Dendritic cell treated with granulocyte-macrophage colony-stimulating factor and Interleukin-4, amounts not matched to agents 40 ng/mL and 50 ng/mL, for 4 days (primary cell): ENCODE data around the gene EPHA3.

Experiments used
- H3K27ac Mint-ChIP-seq: one replicate; pipeline ENCODE4 v1.8.0; 2022; ENCODE audit warnings: mild to moderate bottlenecking, mixed read lengths
- H3K27me3 Mint-ChIP-seq: one replicate; pipeline ENCODE4 v1.8.0; 2022; ENCODE audit warnings: mild to moderate bottlenecking, mixed read lengths
- H3K36me3 Mint-ChIP-seq: one replicate; pipeline ENCODE4 v1.8.0; 2022; ENCODE audit warnings: low read depth, mixed read lengths
- H3K4me1 Mint-ChIP-seq: one replicate; pipeline ENCODE4 v1.8.0; 2022; ENCODE audit warnings: low read depth, mixed read lengths
- H3K4me3 Mint-ChIP-seq: one replicate; pipeline ENCODE4 v1.8.0; 2022; ENCODE audit warnings: mild to moderate bottlenecking, moderate library complexity, mixed read lengths
- H3K9me3 Mint-ChIP-seq: one replicate; pipeline ENCODE4 v1.8.0; 2022; ENCODE audit warnings: mixed read lengths
- intact Hi-C: fragments of 100-400 bp; cut with micrococcal nuclease; formaldehyde crosslinking; loops from one replicate; pipeline ENCODE4 v1.15.0; 2022

EPHA3 gene

GRCh38 chr3:89455240-89455639 lies 347.8 kb downstream of the EPHA3 start:
- no peak overlapping the region for H3K4me3 Mint-ChIP-seq
- H3K36me3 Mint-ChIP-seq, result no peaks in the 10 kb centered on the region
- peaks cover 46% of the 10 kb centered on the region for H3K9me3 Mint-ChIP-seq
- intact Hi-C loops, result no loop called here
- H3K4me1 Mint-ChIP-seq, result no peaks in the 10 kb centered on the region
- no peak overlapping the region for H3K27ac Mint-ChIP-seq
- no peaks in the 10 kb centered on the region for H3K27me3 Mint-ChIP-seq

- H3K4me3 Mint-ChIP-seq, result no peak overlapping the region
- peaks cover 7% of the 10 kb centered on the region for H3K9me3 Mint-ChIP-seq
- no peaks in the 10 kb centered on the region for H3K27me3 Mint-ChIP-seq
- H3K4me1 Mint-ChIP-seq, result no peaks in the 10 kb centered on the region
- intact Hi-C loops, result no loop called here
- H3K36me3 Mint-ChIP-seq, result no peaks in the 10 kb centered on the region
- no peak overlapping the region for H3K27ac Mint-ChIP-seq
Observed at GRCh38 chr3:89467898-89468363, 360.5 kb downstream of the EPHA3 start.

DNA sequence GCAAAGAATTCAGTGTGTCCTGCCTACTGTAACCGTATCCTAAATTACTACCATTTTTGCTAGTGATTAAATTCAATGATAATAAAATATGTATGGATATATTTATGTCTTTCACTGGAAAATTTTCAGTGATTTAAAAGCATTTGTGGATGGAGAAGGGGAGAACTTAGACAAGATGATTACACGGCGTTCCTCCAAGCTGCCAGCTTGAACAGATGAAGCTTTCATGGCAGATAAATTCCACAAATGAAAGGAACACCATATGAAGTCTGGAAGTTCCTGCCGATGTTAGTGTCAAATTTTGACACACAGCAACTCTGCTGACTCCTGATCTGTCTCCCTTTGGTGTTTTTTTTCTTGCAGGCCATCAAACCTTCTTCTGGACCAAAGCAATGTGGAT lies 364.7 kb downstream of the EPHA3 start:
- intact Hi-C loops, result no loop called here
- Mint-ChIP-seq H3K27me3 (no peaks in the 10 kb centered on the region), H3K36me3 (no peaks in the 10 kb centered on the region), H3K27ac (no peak overlapping the region), H3K9me3 (peaks cover 20% of the 10 kb centered on the region), H3K4me1 (no peaks in the 10 kb centered on the region), H3K4me3 (no peak overlapping the region)

DNA sequence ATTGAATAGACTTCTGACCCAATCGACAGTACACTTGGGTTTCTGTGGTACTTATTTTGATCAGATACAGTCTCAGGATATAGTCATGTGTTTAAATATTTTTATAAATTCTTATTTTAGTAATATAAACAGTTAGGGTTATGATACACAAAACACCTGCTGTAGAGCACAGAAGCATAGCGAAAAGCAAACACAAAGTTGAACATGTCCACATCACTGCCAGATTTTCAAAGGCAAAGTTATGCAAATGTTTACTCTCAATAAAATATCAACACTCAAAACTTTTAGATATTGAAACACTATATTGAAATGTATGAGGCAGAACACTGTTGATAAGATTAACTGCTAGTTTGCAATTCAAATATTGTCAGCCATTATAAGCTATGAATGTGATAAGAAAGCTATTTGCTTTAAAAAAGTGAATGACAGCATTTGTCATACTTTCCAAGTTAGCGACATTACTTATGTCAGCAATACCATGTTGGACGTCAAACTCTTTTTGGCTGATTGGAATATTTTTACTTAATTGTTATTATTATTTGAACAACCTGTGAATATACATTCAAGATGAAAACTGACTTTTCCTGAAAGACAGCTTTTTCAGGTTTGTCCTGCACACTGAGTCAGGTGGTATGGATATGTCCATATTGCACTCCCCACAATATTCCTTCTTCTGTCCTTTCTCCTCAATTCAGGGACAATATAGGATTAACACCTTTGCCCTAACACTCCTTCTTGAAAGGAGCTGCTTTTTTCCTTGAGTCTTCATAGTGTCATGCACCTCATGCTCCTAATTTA lies 367.1 kb downstream of the EPHA3 start:
- H3K9me3 Mint-ChIP-seq, result peaks cover 31% of the 10 kb centered on the region

DNA sequence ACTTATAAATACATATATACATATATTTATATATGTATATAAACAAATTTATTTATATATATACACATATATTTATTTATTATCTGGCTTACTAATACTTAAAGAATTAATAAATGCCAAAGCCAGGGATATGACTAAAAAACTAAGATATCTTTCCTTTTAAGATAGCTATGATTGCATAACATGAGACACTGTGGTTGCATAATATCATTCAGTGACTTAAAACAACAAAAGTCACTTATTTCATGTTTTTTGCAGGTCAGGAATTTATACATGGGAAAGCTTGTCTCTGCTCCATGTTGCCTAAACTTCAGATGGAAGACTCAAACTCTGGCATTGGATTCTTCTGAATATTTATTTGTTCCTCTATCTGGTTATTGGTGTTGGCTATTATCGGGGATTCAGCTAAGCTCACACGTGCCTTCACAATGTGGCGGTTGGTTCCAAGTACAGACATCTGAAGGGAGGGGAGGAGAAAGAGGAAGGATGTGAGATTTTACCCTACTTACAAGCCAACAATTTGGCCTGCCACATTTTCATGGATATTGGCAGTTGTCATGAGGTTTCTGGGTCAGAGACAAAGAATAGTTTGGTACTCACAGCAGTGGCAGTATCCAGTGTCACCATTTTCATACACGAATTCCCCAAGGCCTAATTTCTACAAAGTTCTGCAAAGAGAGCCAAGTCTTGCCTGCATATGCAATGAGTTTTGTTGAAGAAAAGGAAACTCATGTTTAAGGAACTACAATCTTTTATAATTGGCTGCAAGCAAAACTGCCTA lies 381.6 kb downstream of the EPHA3 start:
- intact Hi-C loops, result no loop called here
- no peaks in the 10 kb centered on the region for H3K27me3 Mint-ChIP-seq
- H3K4me1 Mint-ChIP-seq, result no peaks in the 10 kb centered on the region
- no peak overlapping the region for H3K4me3 Mint-ChIP-seq
- H3K9me3 Mint-ChIP-seq, result peaks cover 9% of the 10 kb centered on the region
- H3K36me3 Mint-ChIP-seq, result no peaks in the 10 kb centered on the region
- H3K27ac Mint-ChIP-seq, result no peak overlapping the region

More for the DNA sequence above, 367.1 kb downstream of the EPHA3 start:
- H3K27ac Mint-ChIP-seq, result no peak overlapping the region
- intact Hi-C loops, result no loop called here
- no peak overlapping the region for H3K4me3 Mint-ChIP-seq
- no peaks in the 10 kb centered on the region for H3K36me3 Mint-ChIP-seq
- H3K27me3 Mint-ChIP-seq, result no peaks in the 10 kb centered on the region
- no peaks in the 10 kb centered on the region for H3K4me1 Mint-ChIP-seq

GRCh38 chr3:89490129-89490528 lies 382.7 kb downstream of the EPHA3 start:
- no peaks in the 10 kb centered on the region for H3K4me1 Mint-ChIP-seq
- intact Hi-C loops, result no loop called here
- peaks cover 3% of the 10 kb centered on the region for H3K9me3 Mint-ChIP-seq
- no peaks in the 10 kb centered on the region for H3K36me3 Mint-ChIP-seq
- H3K27ac Mint-ChIP-seq, result no peak overlapping the region
- no peaks in the 10 kb centered on the region for H3K27me3 Mint-ChIP-seq
- H3K4me3 Mint-ChIP-seq, result no peak overlapping the region

- Mint-ChIP-seq H3K36me3 (no peaks in the 10 kb centered on the region), H3K27me3 (no peaks in the 10 kb centered on the region), H3K4me3 (no peak overlapping the region), H3K9me3 (no peaks in the 10 kb centered on the region), H3K4me1 (no peaks in the 10 kb centered on the region), H3K27ac (no peak overlapping the region)
- intact Hi-C loops, result no loop called here
Observed at GRCh38 chr3:89494734-89495133, 387.3 kb downstream of the EPHA3 start.

GRCh38 chr3:89503891-89504391 lies 396.5 kb downstream of the EPHA3 start:
- Mint-ChIP-seq H3K27ac (no peak overlapping the region), H3K36me3 (no peaks in the 10 kb centered on the region), H3K9me3 (peaks cover 9% of the 10 kb centered on the region), H3K27me3 (no peaks in the 10 kb centered on the region), H3K4me1 (no peaks in the 10 kb centered on the region), H3K4me3 (no peak overlapping the region)
- intact Hi-C loops, result no loop called here

GRCh38 chr3:89504432-89504831 lies 397.0 kb downstream of the EPHA3 start:
- Mint-ChIP-seq H3K36me3 (no peaks in the 10 kb centered on the region), H3K27ac (no peak overlapping the region), H3K4me3 (no peak overlapping the region), H3K27me3 (no peaks in the 10 kb centered on the region), H3K9me3 (peaks cover 9% of the 10 kb centered on the region), H3K4me1 (no peaks in the 10 kb centered on the region)
- intact Hi-C loops, result no loop called here

DNA sequence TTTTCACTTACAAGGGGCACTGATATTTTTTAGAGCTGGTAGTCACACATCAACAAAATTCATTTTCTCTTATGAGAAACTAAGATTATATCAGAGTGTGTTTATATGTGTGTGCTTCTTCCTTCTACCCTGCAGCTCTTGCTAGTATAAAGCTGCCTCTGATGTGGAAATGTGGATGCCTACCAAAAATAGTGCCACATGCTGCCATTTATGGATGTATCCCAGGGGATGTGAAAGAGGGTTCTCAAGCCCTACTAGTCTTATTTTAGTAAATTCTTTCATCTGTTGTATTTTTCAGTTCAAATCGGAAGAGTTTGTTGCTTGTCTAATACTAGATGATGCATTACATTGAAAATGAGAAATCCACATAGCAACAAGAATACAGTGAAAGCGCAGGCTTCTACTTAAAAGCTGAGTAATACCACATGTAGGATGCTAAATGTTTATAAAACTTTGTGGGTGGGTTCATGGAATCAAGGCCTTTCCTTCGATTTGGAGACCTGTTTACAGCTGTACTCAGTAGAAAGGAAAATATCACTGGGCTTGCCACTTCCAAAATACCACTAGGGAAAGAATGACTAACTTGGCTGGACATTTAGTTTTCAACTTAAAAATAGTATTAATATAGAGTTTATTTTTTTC lies 399.2 kb downstream of the EPHA3 start:
- peaks cover 9% of the 10 kb centered on the region for H3K9me3 Mint-ChIP-seq
- no peaks in the 10 kb centered on the region for H3K27me3 Mint-ChIP-seq
- H3K36me3 Mint-ChIP-seq, result no peaks in the 10 kb centered on the region
- no peak overlapping the region for H3K27ac Mint-ChIP-seq
- intact Hi-C loops, result no loop called here
- H3K4me1 Mint-ChIP-seq, result no peaks in the 10 kb centered on the region
- no peak overlapping the region for H3K4me3 Mint-ChIP-seq

DNA sequence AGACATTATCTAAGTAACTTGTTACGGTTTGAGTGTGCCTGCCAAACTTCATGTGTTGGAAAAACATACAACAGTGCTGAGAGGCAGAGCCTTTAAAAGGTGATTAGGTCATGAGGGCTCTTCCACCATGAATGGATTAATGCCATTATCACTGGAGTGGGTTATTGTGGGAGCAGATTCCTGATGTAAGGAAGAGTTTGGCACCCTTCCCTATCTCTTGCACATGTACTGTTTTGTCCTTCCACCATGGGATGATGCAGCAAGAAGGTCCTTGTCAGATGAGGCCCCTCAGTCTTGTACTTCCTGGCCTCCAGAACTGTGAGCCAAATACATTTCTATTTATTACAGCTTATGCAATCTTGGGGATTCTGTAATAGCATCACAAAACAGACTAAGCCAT lies 413.9 kb downstream of the EPHA3 start:
- intact Hi-C loops, result no loop called here
- Mint-ChIP-seq H3K27me3 (no peaks in the 10 kb centered on the region), H3K36me3 (no peaks in the 10 kb centered on the region), H3K27ac (no peak overlapping the region), H3K4me3 (no peak overlapping the region), H3K9me3 (no peaks in the 10 kb centered on the region), H3K4me1 (no peaks in the 10 kb centered on the region)

DNA sequence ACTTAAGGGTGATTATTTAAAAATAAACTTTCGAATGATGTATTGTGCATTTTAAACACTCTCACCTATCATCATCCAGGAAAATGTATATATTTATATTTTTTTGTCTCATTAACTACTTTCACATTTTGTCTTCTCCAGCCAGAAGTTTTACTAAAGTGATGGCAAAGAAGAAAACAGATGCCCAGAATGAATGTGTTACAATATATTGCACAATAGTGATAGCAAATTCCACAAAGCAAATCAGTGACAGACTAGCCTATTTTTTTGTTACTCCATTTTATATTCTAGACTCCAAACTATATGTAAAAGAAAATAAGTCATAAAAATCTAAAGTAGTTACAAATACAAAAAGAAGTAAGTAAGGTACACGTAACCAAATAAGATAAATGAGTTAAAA lies 414.7 kb downstream of the EPHA3 start:
- Mint-ChIP-seq H3K4me1 (no peaks in the 10 kb centered on the region), H3K27ac (no peak overlapping the region), H3K4me3 (no peak overlapping the region), H3K9me3 (no peaks in the 10 kb centered on the region), H3K27me3 (no peaks in the 10 kb centered on the region), H3K36me3 (no peaks in the 10 kb centered on the region)
- intact Hi-C loops, result no loop called here

- H3K27ac Mint-ChIP-seq, result no peak overlapping the region
- no peaks in the 10 kb centered on the region for H3K36me3 Mint-ChIP-seq
- no peaks in the 10 kb centered on the region for H3K9me3 Mint-ChIP-seq
- intact Hi-C loops, result no loop called here
- H3K4me3 Mint-ChIP-seq, result no peak overlapping the region
- no peaks in the 10 kb centered on the region for H3K27me3 Mint-ChIP-seq
- H3K4me1 Mint-ChIP-seq, result no peaks in the 10 kb centered on the region
Observed at GRCh38 chr3:89525609-89526008, 418.2 kb downstream of the EPHA3 start.

DNA sequence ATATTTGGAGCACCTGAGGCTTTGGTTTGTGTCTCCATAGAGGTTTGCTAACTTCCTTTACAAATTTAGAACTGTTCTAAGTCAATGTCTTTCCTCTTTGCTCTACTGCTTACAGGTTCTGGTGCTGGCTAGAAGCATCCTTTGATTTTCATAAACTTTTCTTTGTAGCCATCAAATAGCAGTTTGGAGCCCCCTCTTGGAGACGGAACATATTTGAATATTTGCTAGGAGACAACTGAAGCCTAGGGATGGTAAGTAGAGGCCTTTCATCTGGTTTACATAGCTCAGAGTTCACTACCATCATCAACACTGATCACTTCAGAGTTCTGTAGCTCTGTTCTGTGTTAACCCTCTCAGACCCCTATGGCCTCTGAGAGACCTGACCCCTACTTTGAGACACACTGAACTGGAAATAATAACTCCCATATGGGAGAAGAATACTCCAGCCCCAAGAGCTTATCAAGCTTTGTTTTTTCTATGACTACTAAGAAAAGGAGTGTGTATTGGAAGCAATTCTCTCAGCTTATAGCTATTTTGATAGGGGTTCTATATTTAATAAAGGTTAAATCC lies 420.4 kb downstream of the EPHA3 start:
- Mint-ChIP-seq H3K4me3 (no peak overlapping the region), H3K9me3 (no peaks in the 10 kb centered on the region), H3K27me3 (no peaks in the 10 kb centered on the region), H3K27ac (no peak overlapping the region), H3K36me3 (no peaks in the 10 kb centered on the region), H3K4me1 (no peaks in the 10 kb centered on the region)
- intact Hi-C loops, result no loop called here
